GM12878 (cell line): ENCODE results near the gene CNGB1. TPM values are rescaled to one million over a fixed set of nuclear protein-coding genes. Genes with fewer than 3 reads are reported as not detected.
A peak's percentile ranks its signal among the peaks of the same experiment; 100 is the strongest.

Source experiments
- ASH2L ChIP-seq: fragments of 300-600, 200-600 bp; sonication (generic); IDR thresholded peaks from 2 replicates; pipeline ENCODE4 v1.6.1; 2017; ENCODE audit warnings: low read depth, mild to moderate bottlenecking, borderline replicate concordance
- BMI1 ChIP-seq: fragments of 450-650 bp; IDR thresholded peaks from 2 replicates; pipeline ENCODE4 v1.6.1; 2016; ENCODE audit warnings: mild to moderate bottlenecking, moderate library complexity, borderline replicate concordance
- CEBPB ChIP-seq, 2 experiments: fragments of 150-350 bp in 1 of 2; IDR thresholded peaks; 2 replicates each; pipeline ENCODE4 v1.6.1; 2012 to 2014; ENCODE audit warnings: low read depth in 2 of 2, low read length in 2 of 2, borderline replicate concordance in 1 of 2, inconsistent platforms in 1 of 2
- EP300 ChIP-seq, 2 experiments: fragments of 150-350 bp in 1 of 2; IDR thresholded peaks; 2 replicates each; pipeline ENCODE4 v1.6.1; 2011 to 2012; ENCODE audit warnings: low read depth in 2 of 2, low read length in 2 of 2, borderline replicate concordance in 1 of 2, improper control_type of control experiment in 1 of 2, inconsistent platforms in 1 of 2; ENCODE audit not compliant: control insufficient read depth in 1 of 2
- EZH2 ChIP-seq: IDR thresholded peaks from 2 replicates; pipeline ENCODE4 v1.6.1; 2012; ENCODE audit warnings: low read depth, mild to moderate bottlenecking, control low read depth, inconsistent platforms, low read length, borderline replicate concordance; ENCODE audit not compliant: control insufficient read depth
- FOS ChIP-seq: IDR thresholded peaks from 3 replicates; pipeline ENCODE4 v1.6.1; 2011; ENCODE audit warnings: borderline replicate concordance; ENCODE audit not compliant: insufficient read length; ENCODE audit errors: extremely low read depth
- FOXM1 ChIP-seq: IDR thresholded peaks from 2 replicates; pipeline ENCODE4 v1.6.1; 2012; ENCODE audit warnings: low read depth, mild to moderate bottlenecking, inconsistent platforms, low read length, moderate library complexity
- HDAC2 ChIP-seq: fragments of 200-600 bp; sonication (generic); IDR thresholded peaks from 2 replicates; pipeline ENCODE4 v1.6.1; 2017
- MYB ChIP-seq: fragments of 150-350 bp; IDR thresholded peaks from 2 replicates; pipeline ENCODE4 v1.6.1; 2014; ENCODE audit warnings: mild to moderate bottlenecking, low read depth, low read length, borderline replicate concordance
- MYC ChIP-seq: IDR thresholded peaks from 2 replicates; pipeline ENCODE4 v1.6.1; 2011; ENCODE audit warnings: mild to moderate bottlenecking, low read length, moderate library complexity, inconsistent platforms; ENCODE audit not compliant: insufficient read depth, insufficient replicate concordance, insufficient read length, severe bottlenecking
- RUNX3 ChIP-seq: IDR thresholded peaks from 2 replicates; pipeline ENCODE4 v1.6.1; 2012; ENCODE audit warnings: low read length, inconsistent platforms
- SMAD1 ChIP-seq: fragments of 450-650 bp; IDR thresholded peaks from 2 replicates; pipeline ENCODE4 v1.6.1; 2018; ENCODE audit warnings: mild to moderate bottlenecking, low read depth; ENCODE audit not compliant: partially characterized antibody
- SMARCA5 ChIP-seq: fragments of 450-650 bp; IDR thresholded peaks from 2 replicates; pipeline ENCODE4 v1.6.1; 2017; ENCODE audit warnings: mild to moderate bottlenecking
- STAT1 ChIP-seq: fragments of 450-650 bp; conservative IDR thresholded peaks from 2 replicates; pipeline ENCODE4 v1.6.1; 2014; ENCODE audit warnings: antibody characterized with exemption, mild to moderate bottlenecking
- STAT3 ChIP-seq: IDR thresholded peaks from 2 replicates; pipeline ENCODE4 v1.6.1; 2011; ENCODE audit warnings: low read depth, low read length, improper control_type of control experiment
- TCF3 ChIP-seq: IDR thresholded peaks from 2 replicates; pipeline ENCODE4 v1.6.1; 2012; ENCODE audit warnings: low read depth, mild to moderate bottlenecking, low read length, borderline replicate concordance; ENCODE audit not compliant: insufficient read depth
- ZNF622 ChIP-seq: fragments of 450-650 bp; IDR thresholded peaks from 2 replicates; pipeline ENCODE4 v1.6.1; 2017; ENCODE audit warnings: mild to moderate bottlenecking, inconsistent platforms
- ZZZ3 ChIP-seq: IDR thresholded peaks from 2 replicates; pipeline ENCODE4 v1.6.1; 2011; ENCODE audit warnings: low read depth; ENCODE audit not compliant: control insufficient read depth, insufficient read length
- polyA plus RNA-seq, 11 experiments: library from polyadenylated mRNA; depleted of rRNA in 4 of 11; unstranded in 6 of 11; stranded (reverse) in 5 of 11; fragments of >200 nt; fragmentation: Nextera tagmentation in 4 of 11; fragmentation: Illumina TruSeq in 1 of 11; extraction: Ambion mirVana in 4 of 11; extraction: Trizol in 1 of 11; gene quantifications; 1 replicate in 1 of 11; 2 replicates in 10 of 11; pipeline versions ENCODE4 v1.2.1 to v1.2.3, GENCODE V29; 2011 to 2016; ENCODE audit warnings: inconsistent platforms in 2 of 11, missing spikeins in 2 of 11, low read depth in 1 of 11
- total RNA-seq, 4 experiments: library from RNA; depleted of rRNA in 3 of 4; stranded (reverse); fragments of >200 nt in 3 of 4; fragmentation: Illumina TruSeq in 1 of 4; extraction: Trizol in 1 of 4; gene quantifications; 2 replicates each; pipeline versions ENCODE4 v1.2.1 to v1.2.3, GENCODE V29; 2013 to 2021
- TF ChIP-seq, protein P1 (sequence below): fragments of 150-350 bp; IDR thresholded peaks from 2 replicates; pipeline ENCODE4 v1.6.1; 2016; ENCODE audit warnings: low read depth, low read length
- TF ChIP-seq, protein P2 (sequence below): IDR thresholded peaks from 2 replicates; pipeline ENCODE4 v1.6.1; 2012; ENCODE audit warnings: low read depth, low read length, improper control_type of control experiment
- TF ChIP-seq, protein P3 (sequence below): fragments of 450-650 bp; IDR thresholded peaks from 2 replicates; pipeline ENCODE4 v1.6.1; 2017; ENCODE audit warnings: mild to moderate bottlenecking, moderate library complexity

Gene CNGB1
- total and polyA plus RNA-seq, 10 of the 15 experiments (the other 5 are each of a cell fraction or from before 2014, with no cell fraction given) = 0.03 TPM; not detected in 9

DNA sequence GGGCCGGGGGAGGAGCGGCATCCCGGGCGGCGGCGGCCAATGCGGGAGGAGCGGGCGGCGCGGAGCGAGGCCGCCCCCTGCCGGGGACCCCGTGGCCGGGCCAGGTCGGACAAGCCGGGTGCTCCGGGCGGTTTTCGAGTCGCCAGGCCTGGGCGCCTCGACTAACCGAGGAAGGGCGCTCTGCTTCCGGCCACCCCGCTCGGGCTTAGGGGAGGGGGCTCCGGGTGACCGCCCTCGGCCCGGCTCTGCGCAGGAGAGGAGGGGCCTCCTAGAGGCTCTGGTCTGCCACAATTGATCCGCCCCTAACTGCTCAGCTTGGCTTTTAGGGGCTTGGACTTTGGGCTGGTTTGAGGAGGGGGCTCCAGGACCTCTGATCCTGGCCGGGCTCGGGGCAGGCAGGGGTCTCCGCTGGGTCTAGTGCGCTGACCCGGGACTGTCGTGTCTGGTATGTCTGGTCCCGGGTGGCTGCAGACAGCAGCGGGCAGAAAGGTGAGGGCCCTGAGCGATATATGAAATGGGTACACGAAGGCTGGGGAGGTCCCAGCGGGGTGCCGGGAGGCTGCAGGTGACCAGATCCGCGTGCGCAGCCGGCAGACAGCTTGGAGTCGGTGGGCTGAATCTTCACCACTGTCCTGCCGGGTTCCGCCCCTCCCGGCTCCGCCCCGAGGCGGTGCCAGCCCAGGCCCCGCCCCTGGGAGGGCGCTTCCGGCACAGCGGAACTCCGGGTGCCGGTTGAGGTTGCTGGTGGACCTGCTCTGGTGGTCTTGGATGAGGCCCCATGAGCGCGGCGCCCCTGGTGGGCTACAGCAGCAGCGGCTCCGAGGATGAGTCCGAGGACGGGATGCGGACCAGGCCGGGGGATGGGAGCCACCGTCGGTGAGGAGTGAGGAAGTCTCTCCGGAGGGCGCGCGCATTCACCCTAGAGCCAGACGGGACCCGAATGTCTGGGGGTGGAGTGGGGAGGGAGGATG lies 30.1 kb upstream of the CNGB1 start, which contains the start of gene USB1 (continued):
- TF ChIP-seq, protein P1, sequence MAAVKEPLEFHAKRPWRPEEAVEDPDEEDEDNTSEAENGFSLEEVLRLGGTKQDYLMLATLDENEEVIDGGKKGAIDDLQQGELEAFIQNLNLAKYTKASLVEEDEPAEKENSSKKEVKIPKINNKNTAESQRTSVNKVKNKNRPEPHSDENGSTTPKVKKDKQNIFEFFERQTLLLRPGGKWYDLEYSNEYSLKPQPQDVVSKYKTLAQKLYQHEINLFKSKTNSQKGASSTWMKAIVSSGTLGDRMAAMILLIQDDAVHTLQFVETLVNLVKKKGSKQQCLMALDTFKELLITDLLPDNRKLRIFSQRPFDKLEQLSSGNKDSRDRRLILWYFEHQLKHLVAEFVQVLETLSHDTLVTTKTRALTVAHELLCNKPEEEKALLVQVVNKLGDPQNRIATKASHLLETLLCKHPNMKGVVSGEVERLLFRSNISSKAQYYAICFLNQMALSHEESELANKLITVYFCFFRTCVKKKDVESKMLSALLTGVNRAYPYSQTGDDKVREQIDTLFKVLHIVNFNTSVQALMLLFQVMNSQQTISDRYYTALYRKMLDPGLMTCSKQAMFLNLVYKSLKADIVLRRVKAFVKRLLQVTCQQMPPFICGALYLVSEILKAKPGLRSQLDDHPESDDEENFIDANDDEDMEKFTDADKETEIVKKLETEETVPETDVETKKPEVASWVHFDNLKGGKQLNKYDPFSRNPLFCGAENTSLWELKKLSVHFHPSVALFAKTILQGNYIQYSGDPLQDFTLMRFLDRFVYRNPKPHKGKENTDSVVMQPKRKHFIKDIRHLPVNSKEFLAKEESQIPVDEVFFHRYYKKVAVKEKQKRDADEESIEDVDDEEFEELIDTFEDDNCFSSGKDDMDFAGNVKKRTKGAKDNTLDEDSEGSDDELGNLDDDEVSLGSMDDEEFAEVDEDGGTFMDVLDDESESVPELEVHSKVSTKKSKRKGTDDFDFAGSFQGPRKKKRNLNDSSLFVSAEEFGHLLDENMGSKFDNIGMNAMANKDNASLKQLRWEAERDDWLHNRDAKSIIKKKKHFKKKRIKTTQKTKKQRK = no peak
- TF ChIP-seq CEBPB (IDR thresholded peaks at IDR 0.05; ENCODE audit: borderline replicate concordance in 1 of 2, low read depth in 2 of 2, low read length in 2 of 2) (no peak), EP300 (IDR thresholded peaks at IDR 0.05; ENCODE audit: borderline replicate concordance in 1 of 2, control insufficient read depth in 1 of 2, low read depth in 2 of 2, low read length in 2 of 2) (no peak), EZH2 (no peak), ZZZ3 (no peak), TCF3 (no peak), ASH2L (no peak), SMAD1 (no peak), ZNF622 (no peak), STAT1 (no peak), STAT3 (no peak), BMI1 (no peak), MYB (no peak), RUNX3 (0 out of 2 replicates have a peak, but pooled peaks have one; percentile 3), FOXM1 (no peak), MYC (no peak), HDAC2 (no peak), FOS (no peak), SMARCA5 (no peak)
- TF ChIP-seq, protein P2, sequence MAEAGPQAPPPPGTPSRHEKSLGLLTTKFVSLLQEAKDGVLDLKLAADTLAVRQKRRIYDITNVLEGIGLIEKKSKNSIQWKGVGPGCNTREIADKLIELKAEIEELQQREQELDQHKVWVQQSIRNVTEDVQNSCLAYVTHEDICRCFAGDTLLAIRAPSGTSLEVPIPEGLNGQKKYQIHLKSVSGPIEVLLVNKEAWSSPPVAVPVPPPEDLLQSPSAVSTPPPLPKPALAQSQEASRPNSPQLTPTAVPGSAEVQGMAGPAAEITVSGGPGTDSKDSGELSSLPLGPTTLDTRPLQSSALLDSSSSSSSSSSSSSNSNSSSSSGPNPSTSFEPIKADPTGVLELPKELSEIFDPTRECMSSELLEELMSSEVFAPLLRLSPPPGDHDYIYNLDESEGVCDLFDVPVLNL = no peak
- TF ChIP-seq, protein P3, sequence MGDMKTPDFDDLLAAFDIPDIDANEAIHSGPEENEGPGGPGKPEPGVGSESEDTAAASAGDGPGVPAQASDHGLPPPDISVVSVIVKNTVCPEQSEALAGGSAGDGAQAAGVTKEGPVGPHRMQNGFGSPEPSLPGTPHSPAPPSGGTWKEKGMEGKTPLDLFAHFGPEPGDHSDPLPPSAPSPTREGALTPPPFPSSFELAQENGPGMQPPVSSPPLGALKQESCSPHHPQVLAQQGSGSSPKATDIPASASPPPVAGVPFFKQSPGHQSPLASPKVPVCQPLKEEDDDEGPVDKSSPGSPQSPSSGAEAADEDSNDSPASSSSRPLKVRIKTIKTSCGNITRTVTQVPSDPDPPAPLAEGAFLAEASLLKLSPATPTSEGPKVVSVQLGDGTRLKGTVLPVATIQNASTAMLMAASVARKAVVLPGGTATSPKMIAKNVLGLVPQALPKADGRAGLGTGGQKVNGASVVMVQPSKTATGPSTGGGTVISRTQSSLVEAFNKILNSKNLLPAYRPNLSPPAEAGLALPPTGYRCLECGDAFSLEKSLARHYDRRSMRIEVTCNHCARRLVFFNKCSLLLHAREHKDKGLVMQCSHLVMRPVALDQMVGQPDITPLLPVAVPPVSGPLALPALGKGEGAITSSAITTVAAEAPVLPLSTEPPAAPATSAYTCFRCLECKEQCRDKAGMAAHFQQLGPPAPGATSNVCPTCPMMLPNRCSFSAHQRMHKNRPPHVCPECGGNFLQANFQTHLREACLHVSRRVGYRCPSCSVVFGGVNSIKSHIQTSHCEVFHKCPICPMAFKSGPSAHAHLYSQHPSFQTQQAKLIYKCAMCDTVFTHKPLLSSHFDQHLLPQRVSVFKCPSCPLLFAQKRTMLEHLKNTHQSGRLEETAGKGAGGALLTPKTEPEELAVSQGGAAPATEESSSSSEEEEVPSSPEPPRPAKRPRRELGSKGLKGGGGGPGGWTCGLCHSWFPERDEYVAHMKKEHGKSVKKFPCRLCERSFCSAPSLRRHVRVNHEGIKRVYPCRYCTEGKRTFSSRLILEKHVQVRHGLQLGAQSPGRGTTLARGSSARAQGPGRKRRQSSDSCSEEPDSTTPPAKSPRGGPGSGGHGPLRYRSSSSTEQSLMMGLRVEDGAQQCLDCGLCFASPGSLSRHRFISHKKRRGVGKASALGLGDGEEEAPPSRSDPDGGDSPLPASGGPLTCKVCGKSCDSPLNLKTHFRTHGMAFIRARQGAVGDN = no peak
